NK-92 (cell line): ENCODE data around the gene SOS1.
"Not testable (repeated sequence)": the region's sequence is repeated elsewhere in the genome, so short reads cannot be mapped to it uniquely, and the experiment has no call there.

Experiments
- DNase-seq: peaks from one replicate; lab custom pipeline; 2025; ENCODE audit not compliant: unreplicated experiment; lab: John Stamatoyannopoulos, UW

Gene SOS1

GRCh38 chr2:38975042-38975441 is 145.8 kb downstream of the SOS1 start:
- no peak for DNase-seq

- no peak for DNase-seq
Observed at GRCh38 chr2:38973266-38973665, 147.6 kb downstream of the SOS1 start.

- DNase-seq, result no peak
Observed at GRCh38 chr2:38971377-38971776, 149.5 kb downstream of the SOS1 start.

GRCh38 chr2:38968021-38968420 is 152.8 kb downstream of the SOS1 start:
- no peak for DNase-seq

DNA sequence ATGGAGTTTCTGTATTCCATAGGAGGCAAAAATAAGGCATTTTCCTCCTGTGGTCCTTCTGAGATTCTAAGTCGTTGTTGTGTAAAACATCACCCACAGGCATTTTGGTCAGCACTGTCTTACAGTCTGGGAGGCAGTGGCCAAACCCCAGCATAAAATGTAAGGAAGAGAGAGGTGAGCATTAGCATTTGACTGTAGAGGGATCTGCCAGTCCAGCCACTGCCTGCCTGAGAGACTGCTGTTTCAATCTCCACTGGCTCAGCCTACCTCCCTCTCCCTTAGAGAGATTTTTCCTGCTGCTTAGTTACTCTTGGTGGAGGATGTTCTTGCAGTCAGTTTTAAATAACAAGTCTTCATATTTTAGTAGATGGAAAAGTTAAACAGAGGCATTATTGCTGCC is 154.2 kb downstream of the SOS1 start:
- no peak for DNase-seq

- no peak for DNase-seq
Observed at GRCh38 chr2:38966006-38966405, 154.8 kb downstream of the SOS1 start.

DNA sequence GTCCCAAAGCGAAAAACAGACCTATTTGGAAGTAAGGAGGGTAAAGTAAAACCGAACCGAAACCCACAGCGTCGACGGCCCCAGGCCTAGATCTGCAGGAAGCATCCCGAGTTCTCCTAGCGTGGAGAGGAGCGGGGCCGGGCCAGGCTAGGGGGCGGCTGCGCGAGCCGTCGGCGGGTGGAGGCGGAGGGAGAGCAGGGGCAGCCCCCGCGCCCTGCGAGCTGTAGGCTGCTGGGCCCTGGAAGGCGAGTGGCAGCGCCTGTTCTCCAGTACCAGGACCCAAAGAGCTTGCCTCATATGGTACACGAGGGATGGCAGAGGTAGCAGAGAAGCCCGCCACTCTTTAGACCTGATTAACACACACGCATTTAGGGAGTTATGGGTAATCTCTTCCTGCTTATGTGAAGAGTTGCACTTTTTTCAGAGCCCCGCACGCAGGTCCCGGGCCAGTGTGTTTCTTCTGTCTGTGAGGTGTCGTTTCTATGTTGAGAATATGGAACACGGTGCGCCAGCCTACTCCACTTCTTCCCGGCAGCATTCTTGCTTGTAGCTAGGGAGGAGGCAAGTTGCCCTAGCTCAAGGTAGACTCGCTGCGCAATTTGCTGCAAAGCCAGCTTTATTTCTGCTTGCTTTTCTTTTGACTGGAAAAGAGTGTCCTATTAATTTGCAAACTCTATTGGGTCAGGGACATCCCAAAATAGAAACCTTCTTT is 160.1 kb downstream of the SOS1 start:
- no peak for DNase-seq

GRCh38 chr2:38959938-38960608 is 160.8 kb downstream of the SOS1 start:
- no peak for DNase-seq

DNA sequence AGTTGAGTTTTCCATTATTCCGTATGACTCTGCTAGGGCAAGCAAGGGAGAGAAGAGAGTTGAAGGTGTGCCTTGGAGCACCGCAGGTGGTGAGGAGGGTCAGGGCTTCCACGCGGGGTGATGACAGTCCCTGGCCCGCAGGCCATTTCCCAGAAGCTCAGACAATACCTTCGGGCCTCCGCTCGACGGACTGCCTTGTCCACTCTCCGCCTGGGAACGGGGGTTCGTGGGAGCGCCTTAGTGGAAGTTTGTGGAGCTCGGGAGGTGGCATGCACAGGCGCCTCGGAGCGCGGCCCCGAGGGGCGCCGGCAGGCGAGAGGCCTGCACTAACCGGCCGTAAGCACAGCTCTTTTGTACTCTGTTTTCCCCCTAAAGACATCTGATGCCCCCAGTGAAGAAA is 161.4 kb downstream of the SOS1 start:
- DNase-seq, result no peak

GRCh38 chr2:38957972-38958371 is 162.9 kb downstream of the SOS1 start:
- no peak for DNase-seq

- no peak for DNase-seq
Observed at GRCh38 chr2:38951766-38952165, 169.1 kb downstream of the SOS1 start.

DNA sequence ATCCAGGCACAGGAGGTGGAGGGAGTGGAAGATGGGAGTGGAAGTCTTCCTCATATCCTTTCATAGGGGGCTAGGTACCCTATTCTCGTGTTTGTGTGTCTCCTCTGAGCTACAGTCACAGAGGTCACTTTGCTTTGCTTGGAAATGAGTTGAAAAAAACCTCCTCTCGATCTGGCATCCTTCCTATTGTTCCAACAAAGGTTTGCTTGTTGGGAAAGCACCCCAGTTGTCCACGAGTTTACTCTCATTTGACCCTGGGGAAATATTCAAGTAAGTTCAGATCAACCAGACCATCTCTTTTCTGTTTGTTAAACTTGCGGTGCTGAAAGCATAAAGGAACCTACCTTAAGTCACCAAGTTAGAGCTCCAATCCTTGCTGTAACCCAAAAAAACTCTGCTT is 171.9 kb downstream of the SOS1 start:
- DNase-seq, result no peak

- no peak for DNase-seq
Observed at GRCh38 chr2:38948387-38948882, 172.4 kb downstream of the SOS1 start.

GRCh38 chr2:38947241-38948239 is 173.3 kb downstream of the SOS1 start:
- no peak for DNase-seq

- no peak for DNase-seq
Observed at GRCh38 chr2:38945911-38946310, 174.9 kb downstream of the SOS1 start.

- no peak for DNase-seq
Observed at GRCh38 chr2:38945372-38945771, 175.5 kb downstream of the SOS1 start.

DNA sequence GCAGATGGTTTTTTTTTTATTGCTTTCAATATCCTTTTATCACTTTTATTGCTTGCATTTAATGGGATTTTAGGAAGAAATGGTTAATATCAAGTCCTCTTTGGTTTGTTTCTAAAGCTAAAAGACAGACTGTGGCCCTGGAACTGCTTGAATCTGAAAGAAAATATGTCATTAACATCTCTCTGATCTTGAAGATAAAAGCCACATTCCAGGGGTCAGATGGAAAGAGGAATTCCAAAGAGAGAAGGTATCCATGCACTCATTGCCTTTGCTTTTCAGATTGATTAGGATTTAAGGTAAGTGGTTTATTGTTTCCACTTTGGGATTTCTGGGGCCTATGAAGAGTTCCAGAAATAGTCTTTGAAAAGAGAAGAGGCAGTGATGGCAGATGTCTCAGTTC is 177.1 kb downstream of the SOS1 start:
- no peak for DNase-seq

DNA sequence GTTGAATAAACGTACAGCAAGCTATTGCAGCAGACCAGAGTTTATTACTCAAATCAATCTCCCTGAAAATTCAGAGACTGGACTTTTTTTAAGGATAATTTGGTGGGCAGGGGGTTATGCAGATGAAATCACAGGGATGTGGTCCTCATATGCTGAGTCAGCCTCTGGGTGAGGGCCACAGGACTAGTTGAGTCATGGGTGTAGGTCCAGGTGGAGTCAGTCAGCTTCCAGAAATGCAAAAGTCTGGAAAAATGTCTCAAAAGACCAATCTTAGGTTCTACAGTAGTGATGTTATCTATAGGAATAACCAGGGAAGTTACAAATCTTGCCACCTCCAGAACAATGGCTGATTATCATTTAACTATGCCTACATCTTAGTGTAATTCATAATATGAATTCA is 180.1 kb downstream of the SOS1 start:
- no peak for DNase-seq

- no peak for DNase-seq
Observed at GRCh38 chr2:38937548-38937947, 183.3 kb downstream of the SOS1 start.

DNA sequence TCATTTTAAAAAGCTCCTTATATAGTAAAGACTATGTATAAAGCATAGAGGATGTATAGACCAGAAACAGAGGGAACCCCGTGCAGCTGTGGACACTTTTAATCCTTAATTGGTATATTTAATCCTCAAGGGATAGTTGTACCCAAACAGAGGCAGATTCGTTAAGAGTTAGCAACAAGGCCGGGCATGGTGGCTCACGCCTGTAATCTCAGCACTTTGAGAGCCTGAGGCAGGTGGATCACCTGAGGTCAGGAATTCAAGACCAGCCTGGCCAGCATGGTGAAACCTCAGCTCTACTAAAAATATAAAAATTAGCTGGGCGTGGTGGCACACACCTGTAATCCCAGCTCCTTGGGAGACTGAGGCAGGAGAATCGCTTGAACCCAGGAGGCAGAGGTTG is 184.3 kb downstream of the SOS1 start:
- DNase-seq, result not testable (repeated sequence)

DNA sequence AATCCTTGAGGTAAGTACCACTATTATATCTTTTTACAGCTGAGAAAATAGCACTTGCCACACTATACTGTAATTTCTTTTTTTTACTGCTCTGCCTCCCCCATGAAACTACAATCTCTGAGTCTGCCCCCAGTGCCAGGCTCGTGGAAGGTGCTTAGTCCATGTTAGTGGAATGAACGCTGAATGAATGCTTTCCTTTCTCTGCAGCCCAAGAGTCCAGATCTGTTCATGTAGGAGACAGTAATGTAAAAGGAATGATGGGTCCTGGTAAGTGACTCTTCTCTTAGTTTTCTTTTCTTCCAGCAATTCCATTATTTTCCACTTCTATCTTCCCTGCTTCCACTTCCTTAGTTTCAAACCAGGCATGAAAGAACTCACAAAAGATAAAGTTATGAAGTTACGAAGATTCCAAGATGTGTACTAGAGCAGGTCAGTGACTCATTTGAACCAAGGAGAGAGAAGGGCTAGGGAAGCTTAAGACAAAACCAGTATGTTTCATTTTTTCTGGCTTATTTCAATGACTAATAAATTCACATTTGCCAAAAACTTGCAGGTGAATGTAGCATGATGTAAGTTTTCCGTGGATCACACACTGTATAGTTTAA is 185.2 kb downstream of the SOS1 start:
- no peak for DNase-seq
